Naive B cell (primary cell): Measurements from ENCODE around the gene MED12L. TPM values are rescaled to one million over a fixed set of nuclear protein-coding genes. Genes with fewer than 3 reads are reported as not detected.

Source experiments
- ATAC-seq, 2 donors: fragments of 150-1000 bp; cut with Tn5 transposase; 2 replicates each; pipeline ENCODE4 v1.10.0; 2021; ENCODE audit warnings: low read depth in 2 of 2, mild to moderate bottlenecking in 2 of 2, moderate library complexity in 2 of 2
- DNase-seq: peaks from one replicate; pipeline ENCODE4 v3.0.0; 2022
- H3K27ac Mint-ChIP-seq, 6 donors: one replicate each; pipeline ENCODE4 v1.8.0; 2020 to 2022; ENCODE audit warnings: mild to moderate bottlenecking in 6 of 6, mixed read lengths in 6 of 6, moderate library complexity in 5 of 6, inconsistent platforms in 2 of 6
- H3K27me3 Mint-ChIP-seq, 3 donors: one replicate each; pipeline ENCODE4 v1.8.0; 2021 to 2022; ENCODE audit warnings: mixed read lengths in 3 of 3, mild to moderate bottlenecking in 1 of 3
- H3K36me3 Mint-ChIP-seq, 2 donors: one replicate each; pipeline ENCODE4 v1.8.0; 2020 to 2022; ENCODE audit warnings: mixed read lengths in 2 of 2, inconsistent platforms in 1 of 2, mild to moderate bottlenecking in 1 of 2
- H3K4me1 Mint-ChIP-seq, 3 donors: one replicate each; pipeline ENCODE4 v1.8.0; 2020 to 2022; ENCODE audit warnings: mixed read lengths in 3 of 3, inconsistent platforms in 1 of 3, mild to moderate bottlenecking in 1 of 3, moderate library complexity in 1 of 3
- H3K4me3 Mint-ChIP-seq, 8 donors: one replicate each; pipeline ENCODE4 v1.8.0; 2020 to 2022; ENCODE audit warnings: mild to moderate bottlenecking in 8 of 8, mixed read lengths in 8 of 8, moderate library complexity in 8 of 8, inconsistent platforms in 2 of 8
- H3K9me3 Mint-ChIP-seq, 7 donors: one replicate each; pipeline ENCODE4 v1.8.0; 2020 to 2022; ENCODE audit warnings: mixed read lengths in 7 of 7, mild to moderate bottlenecking in 5 of 7, inconsistent platforms in 2 of 7, moderate library complexity in 1 of 7
- polyA plus RNA-seq, 6 donors: library from polyadenylated mRNA; unstranded; fragments of 300-500 nt; fragmentation: Illumina TruSeq; gene quantifications; one replicate each; pipeline ENCODE4 v1.2.3, GENCODE V29; 2021; ENCODE audit warnings: low read depth in 6 of 6

The MED12L gene
- polyA plus RNA-seq, 6 donors from 2014 or later = 0.22 to 0.23 TPM; not detected in 4

DNA sequence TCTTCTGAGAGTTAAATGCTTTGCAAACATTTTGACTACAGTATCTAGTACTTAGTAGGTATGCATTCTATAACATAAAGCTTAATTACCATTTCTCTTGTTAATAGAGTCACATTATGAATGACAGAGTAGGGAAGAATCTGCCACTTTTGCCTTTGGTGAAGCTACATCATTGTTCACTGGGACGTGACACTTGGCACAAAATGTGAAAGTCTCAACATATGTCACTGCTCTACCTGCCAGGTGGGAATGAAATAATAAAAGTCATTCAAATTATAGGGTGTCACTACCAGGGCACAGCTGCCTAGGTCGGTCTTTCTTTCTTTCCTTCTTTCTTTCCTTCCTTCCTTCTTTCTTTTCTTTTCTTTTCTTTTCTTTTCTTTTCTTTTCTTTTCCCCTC is 213.5 kb downstream of the MED12L start:
- Mint-ChIP-seq H3K9me3 (no peaks in the 10 kb centered on the region), H3K4me3 (no peak overlapping the region), H3K27me3 (peaks cover 0 to 8% (median 8%) of the 10 kb centered on the region in 3 donors), H3K27ac (no peak overlapping the region), H3K4me1 (no peaks in the 10 kb centered on the region), H3K36me3 (no peaks in the 10 kb centered on the region)
- DNase-seq = no peak
- no peak for ATAC-seq

DNA sequence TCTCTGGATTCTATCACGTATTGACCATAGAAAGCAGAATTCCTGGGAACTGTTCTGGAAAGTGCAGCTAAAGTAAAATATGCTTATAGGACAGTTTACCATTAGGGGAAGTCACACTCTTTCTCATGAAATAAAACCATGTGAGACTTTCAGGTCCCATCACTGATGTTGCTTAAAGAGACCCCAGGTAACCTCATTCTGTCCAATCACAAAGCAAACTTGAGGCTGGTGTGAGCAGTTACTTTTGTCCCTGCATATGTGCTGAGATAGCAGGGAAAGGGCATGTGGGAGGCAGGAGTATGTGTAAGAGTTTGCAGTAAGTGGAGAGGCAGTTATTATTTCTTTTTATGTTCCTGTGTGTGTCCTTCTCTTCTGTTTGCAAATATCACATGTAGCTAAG is 215.1 kb downstream of the MED12L start:
- no peaks in the 10 kb centered on the region for H3K9me3 Mint-ChIP-seq
- ATAC-seq = no peak
- H3K36me3 Mint-ChIP-seq = no peaks in the 10 kb centered on the region
- DNase-seq = no peak
- peaks cover 0 to 8% (median 8%) of the 10 kb centered on the region in 3 donors for H3K27me3 Mint-ChIP-seq
- no peak overlapping the region for H3K4me3 Mint-ChIP-seq
- no peaks in the 10 kb centered on the region for H3K4me1 Mint-ChIP-seq
- no peak overlapping the region for H3K27ac Mint-ChIP-seq

- Mint-ChIP-seq H3K36me3 (no peaks in the 10 kb centered on the region), H3K4me3 (no peak overlapping the region), H3K4me1 (no peaks in the 10 kb centered on the region), H3K9me3 (no peaks in the 10 kb centered on the region), H3K27me3 (peaks cover 0 to 8% (median 8%) of the 10 kb centered on the region in 3 donors), H3K27ac (peak overlapping the region in 1 of 6 donors; percentile 9)
- DNase-seq (no peak), ATAC-seq (no peak)
These were observed 216.3 kb downstream of the MED12L start for GRCh38 chr3:151301787-151302186.

DNA sequence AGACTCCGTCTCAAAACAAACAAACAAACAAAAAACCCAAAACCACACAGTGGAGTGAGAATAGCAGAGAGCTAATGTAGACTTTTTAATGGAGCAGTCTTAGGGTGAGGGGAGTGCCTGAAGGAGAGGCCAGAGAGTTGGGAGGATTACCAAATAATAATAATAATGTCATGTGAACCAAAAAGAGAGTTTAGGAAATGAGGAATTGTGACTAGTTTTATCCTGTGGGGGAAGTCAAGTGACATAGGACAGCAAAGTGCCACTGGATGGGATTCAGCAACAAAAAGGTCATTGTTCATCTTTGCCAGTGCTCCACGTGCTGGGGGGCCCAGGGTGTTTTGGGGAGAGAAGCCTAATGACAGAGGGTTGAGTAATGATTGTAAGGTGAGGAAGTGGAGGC is 218.3 kb downstream of the MED12L start:
- Mint-ChIP-seq H3K36me3 (no peaks in the 10 kb centered on the region), H3K4me3 (no peak overlapping the region), H3K4me1 (no peaks in the 10 kb centered on the region)

GRCh38 chr3:151305060-151305774 is 219.8 kb downstream of the MED12L start:
- no peaks in the 10 kb centered on the region for H3K4me1 Mint-ChIP-seq
- H3K36me3 Mint-ChIP-seq = no peaks in the 10 kb centered on the region
- no peak overlapping the region for H3K27ac Mint-ChIP-seq
- H3K9me3 Mint-ChIP-seq = no peaks in the 10 kb centered on the region
- no peak for ATAC-seq
- no peak overlapping the region for H3K4me3 Mint-ChIP-seq
- H3K27me3 Mint-ChIP-seq = peaks cover 0 to 8% (median 7%) of the 10 kb centered on the region in 3 donors
- DNase-seq = no peak

More for the DNA sequence above, 218.3 kb downstream of the MED12L start:
- ATAC-seq = no peak
- Mint-ChIP-seq H3K9me3 (no peaks in the 10 kb centered on the region), H3K27me3 (peaks cover 0 to 8% (median 8%) of the 10 kb centered on the region in 3 donors), H3K27ac (peak overlapping the region in 1 of 6 donors; percentile 61)
- no peak for DNase-seq

DNA sequence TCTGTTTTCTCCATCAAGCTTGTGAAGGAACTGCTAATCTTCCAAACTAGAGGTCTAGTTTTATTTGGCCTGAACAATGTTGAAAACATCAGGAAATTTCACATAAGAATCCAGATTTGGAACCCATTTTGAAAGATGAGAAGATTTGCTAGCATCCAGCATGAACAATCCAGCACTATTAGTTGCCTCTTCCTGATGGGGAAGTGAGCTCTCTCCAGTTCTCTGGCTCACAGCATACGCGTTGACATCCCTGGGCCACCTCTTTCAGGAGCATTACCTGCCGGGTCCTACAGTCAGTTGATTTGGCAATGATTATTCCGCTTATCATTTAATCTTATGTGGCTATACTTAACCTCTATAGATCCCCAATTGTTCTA is 220.3 kb downstream of the MED12L start:
- Mint-ChIP-seq H3K27ac (no peak overlapping the region), H3K27me3 (peaks cover 0 to 8% (median 5%) of the 10 kb centered on the region in 3 donors), H3K4me1 (no peaks in the 10 kb centered on the region), H3K36me3 (no peaks in the 10 kb centered on the region), H3K4me3 (no peak overlapping the region), H3K9me3 (no peaks in the 10 kb centered on the region)
- no peak for DNase-seq
- ATAC-seq = no peak

- Mint-ChIP-seq H3K9me3 (no peaks in the 10 kb centered on the region), H3K4me3 (no peak overlapping the region), H3K27me3 (peaks cover 0 to 8% (median 5%) of the 10 kb centered on the region in 3 donors), H3K36me3 (no peaks in the 10 kb centered on the region), H3K4me1 (no peaks in the 10 kb centered on the region), H3K27ac (no peak overlapping the region)
- DNase-seq = no peak
- no peak for ATAC-seq
These were observed 220.8 kb downstream of the MED12L start for GRCh38 chr3:151306168-151306810.

DNA sequence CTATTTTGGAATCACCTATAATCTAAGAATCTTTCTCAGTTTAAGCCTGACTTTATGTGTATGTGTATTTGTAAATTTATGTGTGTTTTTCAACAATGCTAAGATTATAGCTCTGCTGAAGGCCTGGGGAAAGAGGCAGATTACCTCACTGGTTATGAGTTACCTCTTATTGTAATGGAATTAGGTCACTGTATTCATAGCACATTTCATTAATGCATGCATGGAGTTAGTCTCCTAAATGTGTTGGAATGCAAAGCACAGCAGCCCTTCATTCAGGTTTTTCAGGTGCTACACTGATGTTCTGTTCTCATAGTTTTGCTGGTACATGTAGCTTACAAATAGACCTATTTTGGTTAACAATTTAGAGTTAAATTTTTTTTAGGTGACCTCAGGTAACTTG is 221.7 kb downstream of the MED12L start:
- Mint-ChIP-seq H3K4me1 (no peaks in the 10 kb centered on the region), H3K9me3 (no peaks in the 10 kb centered on the region), H3K36me3 (no peaks in the 10 kb centered on the region), H3K27me3 (peaks cover 0 to 8% (median 5%) of the 10 kb centered on the region in 3 donors), H3K4me3 (no peak overlapping the region), H3K27ac (no peak overlapping the region)
- ATAC-seq (no peak), DNase-seq (no peak)

DNA sequence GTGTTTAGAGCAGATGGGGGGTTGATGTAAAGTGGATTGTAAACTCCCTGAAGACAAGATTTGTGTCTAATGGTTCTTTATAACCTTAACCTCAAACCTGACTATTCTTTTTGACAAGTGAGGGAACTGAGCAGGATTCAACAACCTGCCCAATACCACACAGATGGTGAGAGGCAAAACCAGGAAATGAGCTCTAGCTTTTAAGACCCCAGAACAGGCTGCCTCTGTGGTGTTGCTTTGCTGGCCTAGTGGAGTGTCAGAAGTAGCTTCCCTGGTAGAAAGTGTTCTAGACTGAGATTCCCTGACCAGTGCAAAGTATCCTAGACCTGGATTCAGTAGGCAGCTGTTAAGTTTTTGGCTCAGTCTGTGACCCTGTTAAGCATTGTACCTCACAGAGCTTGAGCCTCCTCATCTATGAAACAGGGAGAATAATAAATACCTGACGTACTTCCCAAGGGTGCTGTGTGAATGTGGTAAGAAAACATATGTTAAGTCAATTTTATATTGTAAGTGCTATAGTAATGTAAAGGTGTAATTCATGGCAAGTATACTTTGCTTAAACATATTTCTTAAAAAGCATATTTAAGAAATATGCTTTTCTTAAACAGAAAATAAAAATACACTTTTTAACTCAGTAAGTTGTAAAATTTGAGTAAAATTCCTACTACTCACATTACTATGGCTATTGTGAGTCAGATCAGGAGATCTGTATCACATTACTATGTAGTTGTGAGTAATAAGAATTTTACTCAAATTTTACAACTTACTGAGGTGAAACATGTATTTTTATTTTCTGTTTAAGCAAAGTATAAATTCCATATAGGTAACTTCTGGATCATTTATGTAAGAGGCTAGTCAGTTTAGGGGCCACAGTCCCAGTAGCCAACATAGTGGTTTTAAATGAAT is 222.4 kb downstream of the MED12L start:
- Mint-ChIP-seq H3K36me3 (no peaks in the 10 kb centered on the region), H3K27ac (peak overlapping the region in 1 of 6 donors; percentile 39), H3K27me3 (peaks cover 0 to 8% (median 4%) of the 10 kb centered on the region in 3 donors), H3K4me3 (no peak overlapping the region), H3K4me1 (no peaks in the 10 kb centered on the region), H3K9me3 (no peaks in the 10 kb centered on the region)
- ATAC-seq (no peak), DNase-seq (no peak)

GRCh38 chr3:151309566-151309965 is 224.1 kb downstream of the MED12L start:
- no peak for DNase-seq
- H3K27me3 Mint-ChIP-seq = no peaks in the 10 kb centered on the region
- H3K4me3 Mint-ChIP-seq = no peak overlapping the region
- H3K36me3 Mint-ChIP-seq = no peaks in the 10 kb centered on the region
- no peaks in the 10 kb centered on the region for H3K4me1 Mint-ChIP-seq
- no peak overlapping the region for H3K27ac Mint-ChIP-seq
- no peaks in the 10 kb centered on the region for H3K9me3 Mint-ChIP-seq
- ATAC-seq = no peak

GRCh38 chr3:151312972-151313371 is 227.5 kb downstream of the MED12L start:
- ATAC-seq = no peak
- H3K4me1 Mint-ChIP-seq = no peaks in the 10 kb centered on the region
- H3K27me3 Mint-ChIP-seq = no peaks in the 10 kb centered on the region
- H3K36me3 Mint-ChIP-seq = no peaks in the 10 kb centered on the region
- no peak overlapping the region for H3K4me3 Mint-ChIP-seq
- H3K27ac Mint-ChIP-seq = no peak overlapping the region
- H3K9me3 Mint-ChIP-seq = no peaks in the 10 kb centered on the region
- no peak for DNase-seq

- ATAC-seq (no peak), DNase-seq (no peak)
- Mint-ChIP-seq H3K27ac (no peak overlapping the region), H3K27me3 (no peaks in the 10 kb centered on the region), H3K9me3 (no peaks in the 10 kb centered on the region), H3K36me3 (no peaks in the 10 kb centered on the region), H3K4me1 (no peaks in the 10 kb centered on the region), H3K4me3 (no peak overlapping the region)
These were observed 228.7 kb downstream of the MED12L start for GRCh38 chr3:151314137-151314536.

GRCh38 chr3:151314593-151314992 is 229.1 kb downstream of the MED12L start:
- Mint-ChIP-seq H3K36me3 (no peaks in the 10 kb centered on the region), H3K27ac (no peak overlapping the region), H3K4me3 (no peak overlapping the region)

More at GRCh38 chr3:151314593-151314992, 229.1 kb downstream of the MED12L start:
- H3K27me3 Mint-ChIP-seq = no peaks in the 10 kb centered on the region
- H3K4me1 Mint-ChIP-seq = no peaks in the 10 kb centered on the region
- H3K9me3 Mint-ChIP-seq = no peaks in the 10 kb centered on the region
- DNase-seq (no peak), ATAC-seq (no peak)
